IPS-18c (cell line): ENCODE results near the gene FAM184B.

ENCODE experiments used
- H3K4me3 ChIP-seq: 2 replicates; pipeline ENCODE4 v1.7.0; 2013; ENCODE audit warnings: low read depth, mild to moderate bottlenecking, low read length, moderate library complexity; ENCODE audit not compliant: insufficient read depth
- H3K9me3 ChIP-seq: one replicate; pipeline ENCODE4 v1.6.1; 2013; ENCODE audit warnings: mild to moderate bottlenecking, low read length, moderate library complexity; ENCODE audit not compliant: control insufficient read depth, insufficient read depth

Gene FAM184B

DNA sequence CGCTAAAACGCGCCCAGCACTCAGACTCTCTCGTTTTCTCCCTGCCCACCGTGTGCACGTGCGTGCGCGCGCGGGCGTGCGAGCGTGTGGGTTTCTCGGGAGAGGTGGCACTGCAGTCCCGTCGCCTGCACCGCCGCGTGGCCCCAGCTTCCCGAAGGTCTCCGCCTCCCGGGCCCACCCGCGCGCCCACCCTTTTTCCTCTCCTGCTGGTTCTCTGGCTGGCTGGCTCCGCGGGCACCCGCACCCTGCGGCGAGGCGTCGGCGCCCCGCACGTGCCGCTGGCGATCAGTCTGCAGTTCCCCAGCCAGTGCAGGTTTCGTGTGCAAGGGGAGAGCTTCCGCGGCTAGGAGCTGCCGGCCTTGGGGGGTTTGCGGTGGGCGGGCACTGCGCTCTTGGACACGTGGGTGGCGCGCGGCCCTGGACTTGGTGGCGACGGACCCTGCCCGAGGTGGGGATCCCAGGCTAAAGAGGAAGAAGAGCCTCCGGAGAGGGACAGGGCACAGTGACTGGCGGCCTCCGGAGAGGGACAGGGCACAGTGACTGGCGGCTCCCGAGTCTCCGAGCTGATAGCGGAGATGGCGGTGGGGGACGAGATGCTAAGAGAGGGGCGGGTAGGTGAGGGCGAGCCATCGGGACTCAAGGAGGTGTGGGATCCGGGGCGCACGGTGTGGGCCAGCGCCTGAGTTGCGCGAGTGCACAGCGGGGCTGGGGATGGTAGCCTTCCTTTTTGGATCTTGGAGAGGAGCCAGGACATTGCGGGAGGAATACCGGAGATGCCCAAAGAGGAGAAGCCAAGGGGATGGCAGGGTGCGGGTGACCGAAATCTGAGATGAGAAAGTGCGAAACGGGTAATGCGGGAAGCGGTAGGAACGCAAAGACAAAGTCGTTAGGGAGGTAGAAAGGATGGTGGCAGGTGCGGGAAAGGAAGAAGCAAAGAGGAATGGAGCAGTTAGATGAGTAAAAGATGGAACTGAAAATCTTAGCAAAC lies at the start of gene FAM184B:
FAM184B (minus strand) TSS at position 322 of the 988 bp plus-strand sequence. CDS start 322 bp downstream, outside the sequence.
- H3K4me3 ChIP-seq: peak within 1 kb of the TSS; percentile 50
- peaks cover 2% of the 10 kb centered on the region for H3K9me3 ChIP-seq

DNA sequence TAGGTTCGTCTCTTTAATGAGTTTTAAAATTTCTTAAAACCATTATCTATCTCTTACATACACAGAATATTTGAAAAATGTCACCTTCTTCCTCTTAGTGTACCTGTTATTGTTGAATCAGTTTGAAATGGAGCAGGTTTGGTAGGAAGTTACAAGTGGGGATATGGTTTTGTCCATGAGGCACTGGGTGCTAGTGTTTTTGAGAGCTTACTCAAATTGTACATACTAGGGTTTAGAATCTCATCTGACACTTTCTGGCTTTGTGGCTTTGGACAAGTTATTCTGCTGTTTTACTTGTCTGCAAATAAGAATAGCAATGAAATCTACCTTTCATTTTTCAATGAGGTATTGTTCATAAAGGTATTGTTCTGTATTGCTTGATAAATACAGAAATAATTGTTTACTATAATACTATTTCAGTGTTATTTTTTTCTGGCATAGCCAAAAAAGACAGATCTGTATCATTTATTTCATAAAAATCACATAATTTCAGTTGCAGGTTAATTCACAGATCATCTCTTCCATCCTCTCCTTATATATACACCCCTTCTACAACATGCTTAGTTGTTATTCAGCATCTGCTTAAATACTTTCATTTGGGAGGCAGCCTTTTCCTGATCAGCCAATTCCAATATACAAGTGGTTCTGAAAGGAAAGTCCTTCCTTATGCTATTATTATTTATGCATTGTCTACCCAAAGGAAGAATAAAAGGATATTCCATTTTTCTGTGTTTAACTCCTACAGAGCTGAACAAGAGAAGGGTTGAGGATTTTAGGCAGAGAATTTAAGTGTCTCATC lies 42.6 kb upstream of the FAM184B start:
- Histone ChIP-seq H3K4me3 (no peak overlapping the region), H3K9me3 (no peaks in the 10 kb centered on the region)

GRCh38 chr4:17817027-17817426 lies 35.6 kb upstream of the FAM184B start:
- no peak overlapping the region for H3K4me3 ChIP-seq

DNA sequence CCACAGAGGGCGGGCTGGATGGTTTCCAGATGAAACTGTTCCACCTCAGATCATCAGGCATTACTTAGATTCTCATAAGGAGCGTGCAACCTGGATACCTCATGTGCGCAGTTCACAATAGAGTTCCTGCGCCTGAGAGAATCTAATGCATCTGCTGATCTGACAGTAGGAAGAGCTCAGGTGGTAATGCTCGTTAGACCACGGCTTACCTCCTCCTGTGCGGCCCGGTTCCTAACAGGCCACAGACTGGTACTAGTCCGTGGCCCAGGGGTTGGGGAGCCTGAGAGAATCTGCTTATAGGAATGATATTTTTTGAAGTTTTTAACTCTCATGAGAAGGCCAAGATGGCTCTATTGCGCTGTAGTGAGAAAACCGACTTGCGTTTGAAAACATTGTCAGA lies 34.7 kb upstream of the FAM184B start:
- H3K4me3 ChIP-seq: no peak overlapping the region

More at GRCh38 chr4:17817027-17817426, 35.6 kb upstream of the FAM184B start:
- no peaks in the 10 kb centered on the region for H3K9me3 ChIP-seq

GRCh38 chr4:17814140-17814539 lies 32.7 kb upstream of the FAM184B start:
- Histone ChIP-seq H3K9me3 (no peaks in the 10 kb centered on the region), H3K4me3 (no peak overlapping the region)

More for the DNA sequence above, 34.7 kb upstream of the FAM184B start:
- H3K9me3 ChIP-seq: no peaks in the 10 kb centered on the region

DNA sequence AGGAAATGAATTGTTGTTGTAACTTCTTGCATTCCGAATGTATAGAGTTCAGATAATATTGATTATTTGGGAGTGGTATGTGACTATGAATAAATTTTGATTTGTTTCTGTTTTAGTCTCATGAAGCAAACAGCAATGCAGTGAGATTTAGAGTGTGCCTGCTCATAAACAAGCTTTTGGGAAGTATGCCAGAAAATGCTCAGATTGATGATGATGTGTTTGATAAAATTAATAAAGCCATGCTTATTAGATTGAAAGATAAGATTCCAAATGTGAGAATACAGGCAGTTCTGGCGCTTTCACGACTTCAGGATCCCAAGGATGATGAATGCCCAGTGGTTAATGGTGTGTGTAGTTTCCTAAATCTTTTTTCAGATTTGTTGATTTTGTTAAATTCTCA lies 31.4 kb upstream of the FAM184B start:
- H3K4me3 ChIP-seq: no peak overlapping the region; the same call in 1 of the 2 replicates
- H3K9me3 ChIP-seq: no peaks in the 10 kb centered on the region

GRCh38 chr4:17812125-17812524 lies 30.7 kb upstream of the FAM184B start:
- Histone ChIP-seq H3K9me3 (no peaks in the 10 kb centered on the region), H3K4me3 (peak overlapping the region; percentile 99; the same call in 1 of the 2 replicates)

DNA sequence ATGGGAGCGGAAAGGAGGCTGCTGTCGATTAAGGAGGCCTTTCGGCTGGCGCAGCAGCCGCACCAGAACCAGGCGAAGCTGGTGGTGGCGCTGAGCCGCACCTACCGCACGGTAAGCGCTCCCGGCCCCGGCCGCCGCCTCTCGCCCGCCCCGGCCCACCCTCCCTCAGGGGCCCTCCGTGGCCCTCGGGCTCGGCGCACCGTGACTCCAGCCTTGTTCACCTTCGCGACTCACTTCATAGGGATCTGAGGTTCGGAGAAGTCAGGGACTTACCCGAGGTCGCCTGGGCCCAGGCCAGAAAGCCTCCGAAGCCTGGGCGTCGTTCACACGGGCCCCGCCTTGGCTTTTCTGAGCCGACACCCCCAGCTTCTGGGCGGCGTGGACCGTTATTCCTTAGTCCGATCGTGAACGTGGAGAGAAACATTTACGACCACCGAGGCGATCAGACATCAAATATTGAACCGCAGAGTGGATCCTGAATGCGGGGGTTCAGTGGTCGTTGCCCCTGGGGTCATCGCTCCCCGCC lies 29.7 kb upstream of the FAM184B start:
- Histone ChIP-seq H3K4me3 (peak overlapping the region; percentile 99), H3K9me3 (no peaks in the 10 kb centered on the region)

- H3K4me3 ChIP-seq: peak within 1 kb of the TSS; percentile 99
These were observed 29.0 kb upstream of the FAM184B start, which contains the start of the genes DCAF16 and NCAPG for GRCh38 chr4:17810260-17811077. DCAF16 (minus strand) TSS chr4:17810757; CDS start chr4:17804141, 6,616 bp downstream. NCAPG (plus strand) TSS chr4:17810979; CDS start chr4:17811078, 99 bp downstream.

DNA sequence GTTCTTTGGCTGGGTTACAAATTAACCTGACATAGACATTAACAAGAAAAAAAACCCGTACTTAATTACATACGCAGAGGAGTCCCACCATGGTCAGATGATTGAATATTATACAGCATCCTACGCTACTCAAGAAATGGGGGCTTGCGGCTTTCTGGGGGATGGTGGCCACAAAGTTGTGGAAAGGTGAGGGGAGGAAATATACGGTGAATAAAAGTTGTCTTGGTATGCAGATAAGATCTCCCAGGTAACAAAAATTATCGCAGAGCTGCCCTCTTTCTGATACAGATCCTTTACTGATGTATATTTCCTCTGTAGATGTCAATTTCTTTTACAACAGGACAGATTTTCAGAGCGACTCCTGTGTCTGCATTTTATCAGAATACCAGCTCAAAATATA lies 28.2 kb upstream of the FAM184B start:
- peak overlapping the region; percentile 99 for H3K4me3 ChIP-seq
- H3K9me3 ChIP-seq: no peaks in the 10 kb centered on the region

More at GRCh38 chr4:17810260-17811077, 29.0 kb upstream of the FAM184B start, which contains the start of the genes DCAF16 and NCAPG:
- H3K9me3 ChIP-seq: no peaks in the 10 kb centered on the region

DNA sequence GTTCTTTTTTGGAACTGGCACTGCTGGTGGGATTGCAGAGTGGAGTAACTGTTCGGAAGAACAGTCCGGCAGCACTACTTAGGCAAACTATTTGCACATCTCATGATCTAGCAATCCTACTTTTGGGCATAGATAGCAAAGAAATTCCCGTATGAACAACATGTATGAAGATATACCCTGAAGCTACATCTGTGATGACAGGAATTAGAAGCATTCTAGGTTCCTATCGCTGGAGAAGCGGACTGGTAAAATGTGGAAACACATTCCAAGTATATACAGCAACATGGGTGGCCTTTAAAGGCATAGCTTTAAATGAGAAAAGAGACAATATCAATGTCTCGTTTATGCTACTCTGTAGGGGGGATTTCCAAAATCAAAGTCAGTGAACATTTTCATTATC lies 26.0 kb upstream of the FAM184B start:
- no peak overlapping the region for H3K4me3 ChIP-seq
- no peaks in the 10 kb centered on the region for H3K9me3 ChIP-seq

DNA sequence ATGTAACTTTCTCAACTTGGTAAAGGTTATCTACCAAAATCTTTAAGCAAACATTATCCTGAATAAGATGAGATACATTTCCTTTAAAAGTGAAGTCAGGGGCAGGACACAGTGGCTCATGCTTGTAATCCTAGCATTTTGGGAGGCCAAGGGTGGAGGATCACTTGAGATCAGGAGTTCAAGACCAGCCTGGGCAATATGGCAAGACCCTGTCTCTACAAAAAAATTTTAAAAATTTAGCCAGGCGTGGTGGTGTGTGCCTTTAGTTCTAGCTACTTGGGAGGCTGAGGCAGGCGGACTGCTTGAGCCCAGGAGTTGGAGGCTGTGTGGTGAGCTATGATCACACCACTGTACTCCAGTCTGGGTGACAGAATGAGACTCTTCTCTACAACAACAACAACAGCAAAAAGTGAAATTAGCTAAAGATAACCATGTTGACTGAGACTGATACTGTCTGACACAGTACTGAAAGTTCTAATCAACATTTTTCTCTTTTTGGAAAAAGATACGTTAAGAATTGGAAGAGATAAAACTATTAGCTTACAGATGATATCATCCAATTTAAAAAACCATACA lies 24.2 kb upstream of the FAM184B start:
- Histone ChIP-seq H3K9me3 (no peaks in the 10 kb centered on the region), H3K4me3 (no peak overlapping the region)

DNA sequence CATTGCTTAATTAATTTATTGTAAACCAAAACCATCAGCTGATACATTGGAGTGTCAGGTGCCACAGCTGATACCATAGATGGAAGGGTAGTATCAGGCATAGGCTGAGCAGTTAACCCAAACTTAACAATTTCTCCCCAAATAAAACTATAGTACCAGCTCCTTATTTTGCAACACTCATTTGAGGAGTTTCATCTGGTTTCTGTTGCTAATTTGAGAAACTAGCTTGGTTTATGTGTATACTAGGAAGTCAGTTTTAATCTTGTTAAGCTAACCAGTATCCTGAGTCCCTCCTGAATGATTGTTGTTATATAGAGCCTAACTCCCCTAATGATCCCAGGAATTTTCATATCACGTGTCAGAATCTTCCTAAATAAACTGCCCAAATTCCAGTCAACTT lies 16.4 kb upstream of the FAM184B start:
- no peak overlapping the region for H3K4me3 ChIP-seq
- H3K9me3 ChIP-seq: no peaks in the 10 kb centered on the region

- Histone ChIP-seq H3K4me3 (no peak overlapping the region), H3K9me3 (no peaks in the 10 kb centered on the region)
These were observed 13.3 kb upstream of the FAM184B start for GRCh38 chr4:17794730-17795129.

DNA sequence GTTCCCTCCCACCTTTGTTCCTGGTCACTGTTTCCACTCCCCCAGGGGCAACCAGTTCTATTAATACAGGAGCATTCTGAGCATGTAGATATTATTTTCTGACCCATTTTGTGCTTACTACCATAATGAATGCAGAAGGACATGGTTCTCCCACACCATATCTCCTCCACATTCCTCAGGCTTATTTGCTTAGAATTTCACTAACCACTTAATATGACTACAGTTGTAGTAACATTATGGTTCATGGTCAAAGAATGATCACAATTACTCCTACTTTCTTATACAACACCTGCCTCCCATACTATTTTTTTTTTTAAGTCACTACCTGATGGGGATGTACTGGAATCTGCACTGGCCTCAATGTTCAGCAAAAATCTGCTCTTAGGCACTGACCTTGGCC lies 7.5 kb upstream of the FAM184B start:
- Histone ChIP-seq H3K9me3 (no peaks in the 10 kb centered on the region), H3K4me3 (no peak overlapping the region)

DNA sequence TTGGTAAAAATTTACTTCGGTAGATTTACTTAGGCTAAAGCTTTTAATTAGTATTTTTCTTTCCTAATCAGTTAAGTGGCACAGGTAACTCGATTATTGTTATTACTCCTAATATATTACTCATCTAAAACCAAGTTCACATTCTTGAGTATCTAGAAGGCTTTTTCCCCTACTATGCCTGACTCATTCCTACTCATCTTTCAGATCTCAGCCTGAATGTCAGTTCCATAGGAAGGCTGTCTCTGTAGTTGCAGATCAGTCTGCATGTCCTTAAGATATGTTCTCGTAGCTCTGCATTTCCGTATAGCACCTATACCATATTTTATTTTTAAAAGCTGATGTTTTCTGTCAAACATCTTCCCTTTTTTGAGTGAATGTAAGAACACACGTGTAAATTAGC lies 5.9 kb upstream of the FAM184B start:
- no peak overlapping the region for H3K4me3 ChIP-seq
- no peaks in the 10 kb centered on the region for H3K9me3 ChIP-seq
